Stimulated activated CD4-positive, alpha-beta T cell treated with anti-CD3 and anti-CD28 coated beads, Interleukin-1b, Interleukin-23, amount 100 ng/mL, for 24 hours (primary cell): ENCODE measurements around the gene TBKBP1.

Source experiments
- DNase-seq, 4 experiments: peaks; one replicate each; pipeline ENCODE4 v3.0.0-alpha.2; 2020; ENCODE audit warnings: low read depth in 4 of 4, low spot score in 1 of 4

TBKBP1 gene

DNA sequence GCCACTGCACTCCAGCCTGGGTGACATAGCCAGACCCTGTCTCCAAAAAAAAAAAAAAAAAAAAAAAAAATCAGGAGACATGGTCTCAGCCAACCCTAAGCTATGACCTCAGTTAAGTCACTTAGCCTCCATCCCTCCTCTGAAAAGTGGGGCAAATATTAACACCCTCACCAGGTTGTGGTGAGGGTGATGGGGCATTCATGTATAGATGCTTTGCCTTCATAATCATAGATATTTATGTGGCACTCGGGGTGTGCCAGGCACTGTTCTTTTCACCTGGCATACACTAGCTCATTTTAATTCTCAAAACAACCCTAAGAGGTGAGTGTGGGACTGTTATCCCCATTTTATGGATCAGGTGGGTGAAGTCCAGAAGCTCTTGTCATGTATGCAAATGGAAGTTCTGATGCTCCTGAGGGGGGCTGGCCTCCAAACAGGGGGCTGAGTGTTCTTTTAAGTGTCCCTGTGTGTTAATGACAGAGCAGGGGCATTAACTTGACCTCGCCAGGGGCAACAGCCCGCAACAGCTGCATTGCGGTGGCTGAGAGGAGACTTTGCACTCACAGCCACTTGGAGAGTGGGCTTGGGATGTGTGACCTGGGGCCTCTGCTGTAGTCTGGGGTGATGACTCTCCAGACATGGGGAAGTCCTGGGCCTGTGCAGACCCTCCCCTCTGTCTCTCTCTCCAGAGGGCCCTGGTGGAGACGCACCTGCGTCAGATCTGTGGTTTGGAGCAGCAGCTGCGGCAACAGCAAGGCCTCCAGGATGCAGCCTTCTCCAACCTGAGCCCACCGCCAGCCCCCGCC is 4.1 kb downstream of the TBKBP1 start:
- DNase-seq: no peak

DNA sequence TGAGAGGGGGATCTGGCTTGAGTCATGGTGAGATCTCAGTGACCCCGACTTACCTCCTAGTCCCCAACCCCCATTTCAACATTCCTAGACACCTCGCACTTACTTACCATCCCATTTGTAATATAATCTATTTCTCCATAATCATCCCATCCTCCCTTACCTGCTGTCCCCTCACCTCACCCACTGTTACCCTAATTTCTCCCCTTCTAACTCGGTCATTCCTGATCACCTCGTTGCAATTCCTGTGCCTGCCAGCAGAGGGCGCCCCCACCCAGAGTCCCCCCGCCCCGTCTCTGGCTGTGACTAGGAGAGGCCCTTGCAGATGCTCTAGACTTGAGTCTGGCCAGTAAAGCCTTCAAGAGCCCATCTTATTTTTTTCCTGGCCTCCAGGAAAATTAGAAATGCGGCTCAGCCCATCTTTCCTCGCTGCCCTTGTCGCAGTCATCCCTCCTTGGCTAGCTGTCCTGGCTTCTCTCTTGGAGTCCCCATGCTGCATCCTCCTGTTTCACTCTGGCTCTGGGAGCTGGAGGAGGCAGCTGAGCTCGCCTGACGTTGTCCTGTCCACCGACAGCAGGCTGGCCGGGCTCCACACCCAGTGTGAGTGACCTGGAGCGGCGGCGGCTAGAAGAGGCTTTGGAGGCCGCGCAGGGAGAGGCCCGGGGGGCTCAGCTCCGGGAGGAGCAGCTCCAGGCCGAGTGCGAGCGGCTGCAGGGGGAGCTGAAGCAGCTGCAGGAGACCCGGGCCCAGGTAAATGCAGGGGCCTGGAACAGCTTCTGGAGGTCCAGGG is 5.0 kb downstream of the TBKBP1 start:
- peak; percentile 67 to 82 (median 76) for DNase-seq

DNA sequence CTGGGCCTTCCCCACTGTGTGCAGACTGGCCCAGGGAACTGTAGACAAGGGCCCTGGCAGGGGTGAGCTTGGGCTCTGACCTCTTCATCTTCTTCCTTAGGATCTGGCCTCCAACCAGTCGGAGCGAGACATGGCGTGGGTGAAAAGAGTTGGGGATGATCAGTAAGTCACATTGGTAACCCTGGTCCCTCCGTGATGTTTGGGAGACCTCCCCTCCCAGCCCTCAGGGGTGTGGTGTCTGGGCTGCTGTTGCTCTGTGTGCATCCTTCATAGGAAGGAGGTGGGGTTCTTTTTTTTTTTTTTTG is 5.5 kb downstream of the TBKBP1 start:
- DNase-seq: no peak

DNA sequence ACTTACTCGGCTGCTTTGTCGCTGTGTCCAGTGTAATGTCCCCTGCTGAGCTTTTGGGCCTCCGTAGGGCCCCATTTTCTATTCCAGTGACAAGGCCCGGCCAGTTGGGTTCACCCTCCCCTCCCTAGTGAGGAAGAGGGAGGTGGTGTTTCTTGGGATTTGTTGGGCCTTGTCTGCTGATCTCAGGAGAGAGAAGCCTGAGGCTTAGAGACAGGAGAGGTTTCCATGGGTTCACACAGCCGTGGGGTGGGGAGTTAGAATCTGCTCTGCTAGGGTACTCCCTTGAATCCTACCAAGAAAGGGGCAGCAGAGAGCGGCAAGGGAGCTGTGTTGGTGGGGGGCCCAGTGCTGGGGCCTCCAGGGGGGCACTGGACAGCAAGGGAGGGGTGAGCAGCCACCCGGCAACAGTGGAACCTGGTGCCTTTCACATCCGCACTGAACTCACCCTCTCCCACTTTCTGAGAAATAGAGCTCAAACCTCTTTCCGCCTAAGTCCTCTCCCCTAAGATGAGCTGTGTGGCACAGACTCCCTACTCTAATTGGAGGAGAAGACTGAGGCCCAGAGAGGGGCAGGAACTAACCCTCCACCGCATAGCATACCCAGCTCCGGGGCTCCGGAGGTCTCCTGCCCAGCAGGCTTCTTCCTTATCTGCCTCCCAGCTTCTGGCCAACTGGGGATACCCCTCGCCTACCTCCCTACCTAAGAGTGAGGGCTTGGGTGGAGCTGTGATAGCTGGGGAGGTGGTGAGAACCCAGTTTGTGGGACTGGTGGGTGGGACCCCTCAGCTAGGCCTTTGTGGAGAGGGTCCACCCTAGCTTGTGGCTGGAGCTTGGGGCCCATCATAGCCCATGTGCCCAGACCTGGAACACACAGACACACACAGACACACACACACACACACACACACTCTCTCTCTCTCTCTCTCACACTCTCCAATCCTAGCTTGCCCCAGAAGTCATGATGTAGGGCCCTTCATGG is 6.8 kb downstream of the TBKBP1 start:
- DNase-seq: no peak

DNA sequence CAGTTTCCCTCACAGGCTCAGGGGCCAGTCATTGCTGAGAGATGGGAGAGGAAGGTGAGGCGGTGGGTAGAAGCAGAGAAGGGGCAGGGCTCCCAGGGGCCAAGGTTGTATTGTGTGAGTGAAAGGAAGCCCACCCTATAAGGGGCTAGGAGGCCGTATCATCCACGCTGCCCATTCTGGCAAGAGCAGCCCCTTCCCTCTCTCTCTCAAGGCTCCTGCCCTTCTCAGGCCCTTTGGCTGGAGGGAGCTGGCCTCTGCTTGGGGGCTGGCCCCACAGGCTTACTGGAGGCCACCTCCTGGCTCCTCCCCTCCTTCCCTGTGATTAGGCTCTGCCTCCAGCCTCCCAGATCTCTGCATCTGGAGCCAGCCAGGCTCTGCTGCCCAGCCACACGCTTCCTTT is 7.6 kb downstream of the TBKBP1 start:
- DNase-seq: no peak

DNA sequence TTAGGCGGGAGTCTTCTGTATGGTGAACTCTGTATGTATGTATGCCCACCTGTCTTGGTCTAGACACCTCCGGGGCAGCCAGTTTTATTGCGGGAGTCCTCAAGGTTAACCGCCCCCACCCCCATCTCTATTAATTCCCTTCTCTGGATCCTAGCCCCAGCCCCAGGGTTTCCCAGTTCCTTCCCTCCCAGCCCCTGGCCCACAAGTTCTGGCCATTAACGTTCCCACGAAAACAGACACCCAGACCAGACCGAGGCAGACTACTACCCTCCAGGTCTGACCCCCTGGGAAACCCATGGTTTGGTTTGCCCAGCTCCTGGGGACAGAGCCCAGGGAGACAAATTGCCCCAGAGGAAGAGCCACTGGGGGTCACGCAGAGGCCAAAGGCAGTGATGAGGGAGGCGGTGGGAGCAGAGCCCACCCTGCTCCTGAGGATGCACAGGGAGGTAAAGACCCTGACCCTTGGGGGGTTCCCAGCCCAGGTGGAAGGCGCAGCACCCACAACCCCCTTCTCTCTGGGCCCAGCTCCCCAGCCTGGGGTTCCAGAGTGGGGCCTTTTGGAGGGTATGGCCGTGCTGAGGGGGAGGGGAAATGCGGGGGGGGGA is 8.5 kb downstream of the TBKBP1 start:
- DNase-seq: no peak

DNA sequence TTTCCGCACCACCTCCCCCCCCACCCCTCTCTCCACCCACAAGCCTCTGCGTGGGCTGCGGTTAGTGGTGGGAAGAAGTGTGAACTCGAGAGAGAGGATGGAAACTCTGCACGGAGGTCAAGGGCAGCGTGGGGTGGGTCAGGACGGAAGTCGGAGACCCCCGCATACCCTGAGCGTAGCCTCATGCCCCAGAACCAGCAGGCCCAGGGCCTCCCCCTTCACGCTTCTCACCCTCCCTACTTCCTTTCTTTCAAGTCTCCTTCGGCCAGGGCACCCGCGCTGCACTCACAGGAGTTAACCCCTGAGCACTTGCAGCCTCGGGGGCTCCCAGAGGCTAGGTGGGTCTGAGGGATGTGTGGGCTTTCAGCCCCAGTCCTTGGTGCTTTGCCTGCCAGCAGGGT is 9.2 kb downstream of the TBKBP1 start:
- peak in 1 of 4 experiments; percentile 25 for DNase-seq

DNA sequence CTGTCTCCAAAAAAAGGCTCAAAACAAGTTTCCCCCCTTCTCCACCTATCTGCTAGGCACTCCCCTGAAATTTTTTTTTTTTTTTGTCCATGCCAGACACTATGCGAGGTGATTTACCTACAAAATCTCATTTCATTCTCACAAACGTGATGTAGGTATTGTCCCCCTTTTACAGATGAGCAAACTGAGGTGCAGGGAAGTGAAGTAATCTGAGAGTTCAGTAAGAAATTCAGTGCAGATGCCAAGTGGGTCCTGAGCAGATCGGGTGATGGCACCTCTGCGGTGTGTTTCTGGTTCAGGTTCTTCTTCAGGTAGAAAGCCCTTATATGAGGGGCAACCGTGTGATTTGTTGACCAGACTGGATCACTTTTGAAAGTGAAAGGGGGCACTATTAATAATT is 9.7 kb downstream of the TBKBP1 start:
- no peak for DNase-seq

DNA sequence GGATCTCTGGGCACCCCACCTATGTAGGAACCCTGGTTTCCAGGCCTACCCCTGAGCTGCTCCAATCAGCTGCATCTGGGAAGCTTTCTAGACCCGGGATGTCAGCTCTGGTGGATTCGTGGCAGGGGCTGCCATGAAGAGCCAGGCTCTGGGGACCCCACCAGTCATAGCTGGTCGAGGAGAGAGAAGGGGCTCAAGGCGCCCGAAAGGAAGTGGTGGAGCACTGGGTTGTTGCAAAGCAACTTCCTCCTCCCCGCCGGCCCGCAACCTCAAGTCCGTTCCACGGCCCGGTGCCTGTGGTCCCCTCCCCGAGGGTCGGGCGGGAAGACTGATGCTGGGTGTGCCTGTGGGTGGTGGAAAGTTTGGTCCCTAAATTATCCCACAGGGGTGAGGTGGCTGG is 10.2 kb downstream of the TBKBP1 start:
- DNase-seq: no peak

DNA sequence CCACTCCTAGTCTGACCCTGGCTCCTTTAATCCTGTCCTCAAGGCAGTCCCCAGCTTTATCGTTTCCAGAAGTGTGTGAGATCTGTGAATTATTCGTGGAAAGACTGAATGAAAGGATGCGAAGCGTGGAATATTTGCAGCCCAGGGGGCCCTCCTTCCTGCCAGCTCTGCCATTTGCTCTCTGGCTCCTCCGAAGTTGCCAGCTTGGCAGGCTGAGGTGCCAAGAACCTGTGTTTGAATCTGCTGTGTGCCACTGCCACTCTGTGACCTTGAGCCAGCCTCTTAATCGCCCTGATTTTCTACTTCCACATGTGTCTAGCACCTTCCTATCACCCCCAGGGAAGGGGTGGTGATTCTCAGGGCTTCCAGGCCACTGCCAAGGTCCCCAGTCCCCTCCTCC is 10.8 kb downstream of the TBKBP1 start:
- no peak for DNase-seq

DNA sequence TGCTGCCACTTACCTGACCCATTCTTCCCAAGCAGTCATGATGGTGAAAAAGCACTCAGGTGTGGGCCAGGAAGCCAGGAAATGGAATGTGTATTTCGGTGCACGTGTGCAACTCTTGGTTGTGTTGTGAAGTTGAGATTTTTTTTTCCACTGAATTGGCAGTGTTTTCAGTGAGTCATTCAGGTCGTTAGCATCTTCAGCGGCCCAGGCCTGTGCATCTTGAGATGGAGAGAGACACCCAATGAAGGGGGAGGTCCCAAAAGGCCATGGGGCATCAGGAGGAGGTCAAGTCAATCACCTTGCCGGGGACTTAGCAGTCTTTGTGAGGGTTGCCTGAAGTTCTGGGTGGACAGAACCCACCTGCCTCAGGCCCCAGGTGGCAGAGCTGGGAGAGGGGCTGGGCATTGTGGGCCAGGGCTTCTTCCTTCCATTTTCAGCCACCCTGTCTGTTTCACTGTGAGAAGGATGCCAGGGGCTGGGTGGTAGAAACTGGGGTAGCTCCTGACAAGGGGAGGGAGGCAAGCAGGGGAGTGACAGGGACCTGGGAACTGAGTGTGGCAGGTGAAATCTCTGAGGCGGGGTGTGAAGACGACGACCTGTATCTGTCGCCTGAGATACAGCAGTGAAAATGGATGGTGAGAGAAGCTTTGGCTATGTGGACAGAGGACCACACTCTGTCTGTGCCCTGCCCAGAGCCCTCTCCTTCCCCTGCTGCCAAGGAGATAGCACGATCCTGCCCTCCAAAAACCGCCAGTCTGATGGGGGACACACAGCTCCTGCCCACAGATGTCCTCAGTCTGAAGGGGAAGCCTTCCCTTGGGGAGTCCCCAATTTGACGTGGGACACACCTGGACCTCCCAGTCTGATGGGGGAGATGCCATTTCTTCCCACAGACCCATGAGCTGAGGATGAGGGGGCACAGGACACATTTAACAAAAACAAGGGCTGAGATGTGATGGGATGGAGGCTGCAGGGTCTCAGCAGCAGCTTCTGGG is 11.9 kb downstream of the TBKBP1 start:
- peak in 1 of 4 experiments; percentile 36 for DNase-seq

DNA sequence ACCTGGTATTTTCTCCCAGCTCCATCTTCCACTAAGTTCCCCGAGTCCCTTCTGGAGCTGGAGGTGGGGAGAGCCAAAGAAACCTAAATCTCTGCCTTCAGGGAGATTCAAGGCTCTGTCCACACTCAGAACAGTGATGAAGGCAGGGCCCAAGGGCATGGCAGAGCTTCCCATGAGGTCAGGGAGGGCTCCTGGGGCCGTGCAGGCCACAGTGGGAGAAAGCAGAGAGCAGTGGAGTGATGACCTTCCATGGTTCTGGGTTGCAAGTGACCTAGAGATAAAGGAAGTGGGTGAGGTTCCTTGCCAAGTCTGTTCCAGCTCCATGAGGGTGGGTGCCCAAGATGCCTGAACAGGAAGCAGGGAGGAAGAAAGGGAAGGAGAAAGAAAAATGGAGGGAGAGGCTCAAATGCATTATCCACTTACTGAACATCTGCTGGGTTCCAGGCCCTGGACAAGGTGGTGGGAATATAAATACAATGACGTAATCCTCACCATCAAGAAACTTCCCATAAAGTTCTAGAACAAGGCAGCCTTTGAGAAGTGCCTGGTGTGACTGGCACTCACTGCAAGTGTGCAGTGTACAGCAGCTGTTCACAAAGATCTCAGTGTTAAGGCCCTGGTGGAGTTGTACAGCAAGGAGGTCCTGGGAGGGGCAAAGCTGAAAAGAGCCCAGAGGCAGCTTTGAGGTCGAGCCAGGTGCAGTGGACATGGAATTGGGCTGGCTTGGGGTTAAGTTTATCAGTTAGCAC is 13.3 kb downstream of the TBKBP1 start:
- no peak for DNase-seq

DNA sequence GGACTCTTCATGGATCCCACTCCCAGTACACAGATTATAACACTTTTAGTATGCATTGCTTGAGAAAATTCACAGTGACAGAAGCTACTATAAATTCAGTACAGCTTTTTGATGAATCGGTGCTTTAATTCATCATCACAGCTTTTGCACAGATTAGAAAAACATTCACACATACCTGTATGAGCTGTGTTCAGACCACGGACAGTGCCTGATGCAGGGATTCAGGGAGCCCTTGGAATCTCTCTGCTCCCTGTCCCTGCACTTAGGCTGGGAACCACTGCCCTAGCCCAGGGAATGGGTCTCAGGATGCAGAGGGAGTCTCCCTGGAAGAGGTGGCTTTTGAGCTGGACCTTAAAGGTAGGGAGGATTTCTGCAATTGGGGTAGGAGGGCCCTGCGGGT is 13.9 kb downstream of the TBKBP1 start:
- DNase-seq: no peak

DNA sequence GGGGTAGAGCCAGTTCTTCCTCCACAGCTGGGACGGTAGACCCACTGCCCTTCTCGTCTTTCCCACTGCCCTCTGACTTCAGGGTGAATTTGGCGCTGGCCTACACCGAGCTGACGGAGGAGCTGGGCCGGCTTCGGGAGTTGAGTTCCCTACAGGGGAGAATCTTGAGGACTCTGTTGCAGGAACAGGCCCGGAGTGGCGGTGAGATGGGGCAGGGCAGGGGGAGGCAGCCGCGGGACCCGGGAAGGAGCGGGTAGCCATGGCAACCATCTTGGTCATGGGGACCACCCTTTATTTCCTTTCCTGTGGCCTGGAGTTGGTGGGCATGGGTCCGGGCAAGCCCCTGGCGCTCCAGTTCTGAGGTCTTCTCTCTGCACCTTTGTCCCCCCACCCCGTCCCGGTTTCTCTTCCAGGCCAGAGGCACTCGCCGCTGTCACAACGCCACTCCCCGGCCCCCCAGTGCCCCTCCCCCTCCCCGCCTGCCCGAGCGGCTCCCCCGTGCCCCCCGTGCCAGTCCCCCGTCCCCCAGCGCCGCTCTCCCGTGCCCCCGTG is 14.4 kb downstream of the TBKBP1 start:
- DNase-seq: no peak

DNA sequence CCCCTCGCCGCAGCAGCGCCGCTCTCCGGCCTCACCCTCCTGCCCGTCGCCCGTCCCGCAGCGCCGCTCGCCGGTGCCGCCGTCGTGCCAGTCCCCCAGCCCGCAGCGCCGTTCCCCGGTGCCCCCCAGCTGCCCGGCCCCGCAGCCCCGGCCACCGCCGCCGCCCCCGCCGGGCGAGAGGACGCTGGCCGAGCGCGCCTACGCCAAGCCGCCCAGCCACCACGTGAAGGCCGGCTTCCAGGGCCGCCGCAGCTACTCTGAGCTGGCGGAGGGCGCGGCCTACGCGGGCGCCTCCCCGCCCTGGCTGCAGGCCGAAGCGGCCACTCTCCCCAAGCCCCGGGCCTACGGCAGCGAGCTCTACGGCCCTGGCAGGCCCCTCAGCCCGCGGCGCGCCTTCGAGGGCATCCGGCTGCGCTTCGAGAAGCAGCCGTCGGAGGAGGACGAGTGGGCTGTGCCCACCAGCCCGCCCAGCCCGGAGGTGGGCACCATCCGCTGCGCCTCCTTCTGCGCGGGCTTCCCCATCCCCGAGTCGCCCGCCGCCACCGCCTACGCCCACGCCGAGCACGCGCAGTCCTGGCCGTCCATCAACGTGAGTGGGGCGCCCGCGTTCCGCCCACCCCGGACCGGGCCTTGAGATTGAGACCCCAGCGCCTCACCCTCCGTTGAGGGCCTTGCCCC is 15.0 kb downstream of the TBKBP1 start:
- DNase-seq: no peak

DNA sequence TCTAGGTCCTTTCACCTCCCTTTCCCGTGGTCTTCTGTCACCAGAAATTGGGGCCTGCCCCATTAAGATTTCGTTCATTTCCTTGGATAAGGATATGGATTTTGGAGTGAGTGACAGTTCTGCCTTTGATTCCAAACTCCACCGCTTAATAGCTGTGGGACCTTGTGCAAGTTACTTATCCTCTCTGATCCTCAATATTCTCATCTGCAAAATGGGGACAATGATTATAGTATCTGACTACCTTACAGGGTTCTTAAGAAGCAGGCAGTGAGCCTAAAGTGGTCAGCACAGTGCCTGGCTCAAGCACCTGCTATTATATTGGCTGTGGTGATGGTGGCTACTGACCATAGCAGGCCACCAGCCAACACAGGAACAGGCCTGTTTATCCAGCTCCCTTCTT is 15.6 kb downstream of the TBKBP1 start:
- DNase-seq: no peak

DNA sequence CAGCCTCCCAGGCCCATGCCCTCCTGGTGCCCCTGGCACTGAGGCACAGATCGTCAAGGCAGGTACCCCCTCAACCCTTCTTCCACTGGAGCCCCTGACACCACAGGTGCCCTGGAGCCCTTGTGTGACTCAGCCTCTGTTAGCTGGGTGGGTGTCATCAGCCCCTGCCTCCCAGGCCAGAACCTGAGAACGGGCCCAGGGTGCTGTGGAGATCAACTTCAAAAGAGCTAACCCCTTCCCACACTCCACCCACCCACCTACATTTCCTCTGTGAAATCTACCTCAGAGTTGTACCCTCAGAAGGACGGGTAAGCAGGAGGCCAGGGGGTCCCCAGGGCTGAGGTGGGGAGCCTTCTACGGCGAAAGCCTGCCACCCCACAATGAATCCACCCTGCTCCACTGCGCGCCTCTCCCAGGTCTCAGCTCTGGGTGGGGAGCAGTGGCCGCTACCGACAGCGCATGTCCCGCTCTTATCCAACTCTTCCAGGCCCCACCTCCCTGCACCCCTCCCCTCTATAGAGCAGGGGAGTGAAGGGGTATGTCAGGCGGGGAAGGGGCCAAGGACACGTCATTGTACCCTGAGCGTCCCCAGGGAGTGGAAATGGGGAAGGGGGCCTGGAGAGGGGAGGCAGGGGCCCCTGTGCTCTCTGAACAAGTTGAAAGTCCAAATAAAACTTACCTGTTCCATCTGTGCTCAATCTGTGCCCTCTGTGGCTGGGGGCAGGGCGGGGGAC is 17.6 kb downstream of the TBKBP1 start:
- DNase-seq: no peak
